ENCODE data around the gene NEK1. TPM values are rescaled to one million over a fixed set of nuclear protein-coding genes. Genes with fewer than 3 reads are reported as not detected.

NEK1 gene
- total and polyA plus RNA-seq, 12 donors: 3.6 to 18.6 (median 15.0) TPM

- no peaks in the 10 kb centered on the region for H3K9me3 ChIP-seq
- no peak overlapping the region for H3K27ac ChIP-seq
- ATAC-seq (no peak), DNase-seq (no peak)
- H3K4me3 ChIP-seq: no peak overlapping the region
- WGBS, 2 donors: 91 to 93% methylated on average over 14 of the region's 14 CpGs
- H3K36me3 ChIP-seq: no peaks in the 10 kb centered on the region
- TF ChIP-seq CTCF (IDR thresholded peaks at IDR 0.05): no peak
- intact Hi-C loops (cut with DNase I): no loop called here
- peaks cover 0 to 6% (median 0%) of the 10 kb centered on the region in 9 donors for H3K4me1 ChIP-seq
- no peaks in the 10 kb centered on the region for H3K27me3 ChIP-seq
These were observed 265.5 kb downstream of the NEK1 start for GRCh38 chr4:169346840-169347239.

- WGBS, 2 donors: 50 to 53% methylated on average over 2 of the region's 2 CpGs
- ATAC-seq: peak in 3 of 8 donors; percentile 42 to 71 (median 62)
These were observed 267.1 kb downstream of the NEK1 start for GRCh38 chr4:169345316-169345721.

More at GRCh38 chr4:169345316-169345721, 267.1 kb downstream of the NEK1 start:
- H3K4me3 ChIP-seq: no peak overlapping the region
- H3K9me3 ChIP-seq: no peaks in the 10 kb centered on the region
- no peaks in the 10 kb centered on the region for H3K36me3 ChIP-seq
- H3K4me1 ChIP-seq: no peaks in the 10 kb centered on the region
- no peak overlapping the region for H3K27ac ChIP-seq
- no peaks in the 10 kb centered on the region for H3K27me3 ChIP-seq
- intact Hi-C loops (cut with DNase I): no loop called here
- TF ChIP-seq CTCF (IDR thresholded peaks at IDR 0.05): no peak
- DNase-seq: no peak

Other genes starting within 250 kb of the NEK1 start
- gene CLCN3, start 8.0 kb upstream of the NEK1 start, total RNA-seq: 10 to 100 TPM; 53.4 to 94.9 (median 65.2) TPM
- 10 to 100 TPM; 13.1 to 21.9 TPM for gene CLCN3, start 8.0 kb upstream of the NEK1 start, polyA plus RNA-seq
- 10 to 100 TPM; 15.4 to 18.6 (median 17.7) TPM for gene HPF1, start 145.4 kb upstream of the NEK1 start, total RNA-seq
- 10 to 100 TPM; 20.9 to 29.1 TPM for gene HPF1, start 145.4 kb upstream of the NEK1 start, polyA plus RNA-seq